GM12872 (cell line): Measurements from ENCODE around the gene HAP1.

ENCODE experiments used
- CTCF ChIP-seq: IDR thresholded peaks from 3 replicates; pipeline ENCODE4 v1.5.1; 2011; ENCODE audit warnings: low read depth, mild to moderate bottlenecking, low read length, moderate library complexity; ENCODE audit not compliant: insufficient read depth

Gene HAP1

GRCh38 chr17:41739661-41740352 lies 5.4 kb upstream of the HAP1 start:
- TF ChIP-seq CTCF = no peak

- no peak for TF ChIP-seq CTCF
These were observed 4.3 kb upstream of the HAP1 start for GRCh38 chr17:41738801-41739112.

GRCh38 chr17:41738077-41738800 lies 3.8 kb upstream of the HAP1 start:
- peak; percentile 99 for TF ChIP-seq CTCF

GRCh38 chr17:41737680-41738023 lies 3.2 kb upstream of the HAP1 start:
- TF ChIP-seq CTCF = no peak

- TF ChIP-seq CTCF = no peak
These were observed 2.7 kb upstream of the HAP1 start for GRCh38 chr17:41736983-41737679.

- TF ChIP-seq CTCF = no peak
These were observed 1.3 kb upstream of the HAP1 start for GRCh38 chr17:41735744-41736143.

GRCh38 chr17:41734949-41735313 lies 488 bp upstream of the HAP1 start:
- no peak for TF ChIP-seq CTCF
